Stimulated activated CD8-positive, alpha-beta memory T cell treated with anti-CD3 and anti-CD28 coated beads, Interleukin-12 subunit alpha, Interleukin-12 subunit beta, amount 100 ng/mL, for 24 hours (primary cell): Measurements from ENCODE around the gene HRH1.
"Not testable (repeated sequence)": the region's sequence is repeated elsewhere in the genome, so short reads cannot be mapped to it uniquely, and the experiment has no call there.

Experiments
- DNase-seq: peaks from one replicate; pipeline ENCODE4 v3.0.0-alpha.2; 2020; ENCODE audit errors: extremely low read depth

HRH1 gene

GRCh38 chr3:11140713-11141104 is 13.6 kb upstream of the HRH1 start:
- DNase-seq, result no peak

- no peak for DNase-seq
These were observed 10.8 kb upstream of the HRH1 start for GRCh38 chr3:11143476-11143875.

GRCh38 chr3:11144996-11145395 is 9.3 kb upstream of the HRH1 start:
- DNase-seq, result no peak

- no peak for DNase-seq
These were observed 8.4 kb upstream of the HRH1 start for GRCh38 chr3:11145888-11146287.

GRCh38 chr3:11146773-11147660 is 7.3 kb upstream of the HRH1 start:
- no peak for DNase-seq

GRCh38 chr3:11150256-11150655 is 4.0 kb upstream of the HRH1 start:
- DNase-seq, result no peak

- DNase-seq, result no peak
These were observed 2.0 kb upstream of the HRH1 start for GRCh38 chr3:11152301-11152700.

- no peak for DNase-seq
These were observed 646 bp downstream of the HRH1 start for GRCh38 chr3:11154953-11155325.

GRCh38 chr3:11155341-11156025 is 1.2 kb downstream of the HRH1 start:
- DNase-seq, result no peak

- DNase-seq, result no peak
These were observed 1.7 kb downstream of the HRH1 start for GRCh38 chr3:11156026-11156410.

GRCh38 chr3:11157421-11157820 is 3.1 kb downstream of the HRH1 start:
- no peak for DNase-seq

GRCh38 chr3:11159421-11159904 is 5.2 kb downstream of the HRH1 start:
- no peak for DNase-seq

- DNase-seq, result no peak
These were observed 7.4 kb downstream of the HRH1 start for GRCh38 chr3:11161666-11162065.

- DNase-seq, result no peak
These were observed 8.4 kb downstream of the HRH1 start for GRCh38 chr3:11162401-11163345.

GRCh38 chr3:11164607-11165006 is 10.3 kb downstream of the HRH1 start:
- DNase-seq, result no peak

- DNase-seq, result no peak
These were observed 11.2 kb downstream of the HRH1 start for GRCh38 chr3:11165476-11165875.

- not testable (repeated sequence) for DNase-seq
These were observed 12.6 kb downstream of the HRH1 start for GRCh38 chr3:11166807-11167400.

GRCh38 chr3:11167590-11167989 is 13.3 kb downstream of the HRH1 start:
- no peak for DNase-seq

- no peak for DNase-seq
These were observed 14.1 kb downstream of the HRH1 start for GRCh38 chr3:11168406-11168805.

GRCh38 chr3:11168881-11169805 is 14.8 kb downstream of the HRH1 start:
- DNase-seq, result no peak
